Measurements from ENCODE around the gene CELSR1. TPM values are rescaled to one million over a fixed set of nuclear protein-coding genes. Genes with fewer than 3 reads are reported as not detected.

CELSR1 gene
- total and polyA plus RNA-seq, 7 donors = 0.09 to 0.39 (median 0.18) TPM

DNA sequence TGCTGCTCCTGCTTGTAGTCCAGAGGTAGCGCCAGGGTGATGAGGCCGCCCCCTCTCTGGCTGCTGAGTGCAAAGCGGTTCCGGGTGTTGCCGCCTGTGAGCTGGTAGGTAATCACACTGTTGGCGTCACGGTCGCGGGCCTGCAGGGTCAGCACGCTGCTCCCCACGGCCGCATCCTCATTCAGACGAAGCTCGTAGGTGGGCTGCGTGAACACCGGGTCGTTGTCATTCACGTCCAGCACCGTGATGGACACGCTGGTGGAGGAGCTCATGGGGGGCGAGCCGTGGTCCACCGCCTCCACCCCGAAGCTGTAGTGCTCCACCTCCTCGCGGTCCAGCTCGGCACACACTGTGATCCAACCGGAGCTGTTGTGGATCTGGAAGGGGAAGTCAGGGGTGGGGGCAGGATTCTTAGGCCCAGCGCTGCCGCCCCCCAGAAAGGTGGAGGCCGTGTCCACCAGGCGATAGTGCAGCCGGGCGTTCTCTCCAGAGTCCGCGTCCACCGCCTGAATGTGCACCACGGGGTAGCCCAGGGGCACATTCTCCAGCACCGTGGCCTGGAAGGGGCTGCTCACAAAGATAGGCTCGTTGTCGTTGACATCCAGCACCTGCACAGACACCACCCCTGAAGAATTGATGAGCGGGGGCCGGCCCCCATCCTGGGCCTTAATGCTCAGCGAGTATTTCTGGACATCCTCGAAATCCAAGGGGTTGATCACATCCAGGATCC, 2.4 kb downstream of the CELSR1 start:
- intact Hi-C loops (cut with DNase I) = no loop called here
- Histone ChIP-seq H3K4me1 (peaks cover 8% of the 10 kb centered on the region), H3K9me3 (no peaks in the 10 kb centered on the region), H3K4me3 (no peak overlapping the region), H3K27ac (no peak overlapping the region), H3K27me3 (ENCODE audit: insufficient read depth in 3 of 3, low read length in 2 of 3) (peaks cover 0 to 45% (median 29%) of the 10 kb centered on the region in 3 donors), H3K36me3 (ENCODE audit: insufficient read depth in 1 of 2, low read depth in 1 of 2) (no peaks in the 10 kb centered on the region)
- DNase-seq = no peak
- WGBS, 3 donors = 95% methylated on average over 45 of the region's 45 CpGs
- TF ChIP-seq, protein P1, sequence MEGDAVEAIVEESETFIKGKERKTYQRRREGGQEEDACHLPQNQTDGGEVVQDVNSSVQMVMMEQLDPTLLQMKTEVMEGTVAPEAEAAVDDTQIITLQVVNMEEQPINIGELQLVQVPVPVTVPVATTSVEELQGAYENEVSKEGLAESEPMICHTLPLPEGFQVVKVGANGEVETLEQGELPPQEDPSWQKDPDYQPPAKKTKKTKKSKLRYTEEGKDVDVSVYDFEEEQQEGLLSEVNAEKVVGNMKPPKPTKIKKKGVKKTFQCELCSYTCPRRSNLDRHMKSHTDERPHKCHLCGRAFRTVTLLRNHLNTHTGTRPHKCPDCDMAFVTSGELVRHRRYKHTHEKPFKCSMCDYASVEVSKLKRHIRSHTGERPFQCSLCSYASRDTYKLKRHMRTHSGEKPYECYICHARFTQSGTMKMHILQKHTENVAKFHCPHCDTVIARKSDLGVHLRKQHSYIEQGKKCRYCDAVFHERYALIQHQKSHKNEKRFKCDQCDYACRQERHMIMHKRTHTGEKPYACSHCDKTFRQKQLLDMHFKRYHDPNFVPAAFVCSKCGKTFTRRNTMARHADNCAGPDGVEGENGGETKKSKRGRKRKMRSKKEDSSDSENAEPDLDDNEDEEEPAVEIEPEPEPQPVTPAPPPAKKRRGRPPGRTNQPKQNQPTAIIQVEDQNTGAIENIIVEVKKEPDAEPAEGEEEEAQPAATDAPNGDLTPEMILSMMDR (IDR thresholded peaks at IDR 0.05) = no peak
- ATAC-seq = no peak

DNA sequence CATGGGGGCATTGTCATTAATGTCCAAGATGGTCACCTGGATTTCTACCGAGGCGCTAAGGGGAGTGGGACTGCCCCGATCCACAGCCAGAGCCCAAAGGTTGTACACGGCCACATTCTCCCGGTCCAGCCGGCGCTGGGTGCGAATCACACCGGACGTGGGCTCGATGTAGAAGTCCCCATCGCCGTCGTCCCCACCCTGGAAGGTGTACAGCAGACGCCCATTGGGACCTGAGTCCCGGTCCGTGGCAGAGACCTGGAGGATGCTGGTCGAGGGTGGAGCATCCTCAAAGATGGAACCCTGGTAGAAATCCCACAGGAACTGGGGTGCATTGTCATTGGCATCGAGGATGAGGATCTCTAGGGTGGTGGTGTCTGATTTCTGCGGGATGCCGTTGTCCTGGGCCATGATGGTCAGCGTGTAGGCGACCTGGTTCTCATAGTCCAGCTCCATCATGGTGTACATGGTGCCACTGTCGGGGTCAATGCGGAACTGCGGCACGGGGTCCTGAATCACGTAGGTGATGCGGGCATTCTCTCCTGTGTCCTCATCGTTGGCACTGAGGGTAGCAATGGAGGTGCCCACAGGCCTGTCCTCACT, 3.1 kb downstream of the CELSR1 start:
- ATAC-seq = no peak
- H3K4me3 ChIP-seq = no peak overlapping the region
- no peaks in the 10 kb centered on the region for H3K9me3 ChIP-seq
- TF ChIP-seq, protein P1 (IDR thresholded peaks at IDR 0.05) = no peak
- peaks cover 0 to 37% (median 29%) of the 10 kb centered on the region in 3 donors for H3K27me3 ChIP-seq (ENCODE audit: insufficient read depth in 3 of 3, low read length in 2 of 3)
- 97 to 98% (median 98%) methylated on average over 30 of the region's 30 CpGs for WGBS, 3 donors
- DNase-seq = no peak
- no peaks in the 10 kb centered on the region for H3K36me3 ChIP-seq (ENCODE audit: insufficient read depth in 1 of 2, low read depth in 1 of 2)
- H3K4me1 ChIP-seq = peaks cover 8% of the 10 kb centered on the region
- intact Hi-C loops (cut with DNase I) = no loop called here
- H3K27ac ChIP-seq = no peak overlapping the region

DNA sequence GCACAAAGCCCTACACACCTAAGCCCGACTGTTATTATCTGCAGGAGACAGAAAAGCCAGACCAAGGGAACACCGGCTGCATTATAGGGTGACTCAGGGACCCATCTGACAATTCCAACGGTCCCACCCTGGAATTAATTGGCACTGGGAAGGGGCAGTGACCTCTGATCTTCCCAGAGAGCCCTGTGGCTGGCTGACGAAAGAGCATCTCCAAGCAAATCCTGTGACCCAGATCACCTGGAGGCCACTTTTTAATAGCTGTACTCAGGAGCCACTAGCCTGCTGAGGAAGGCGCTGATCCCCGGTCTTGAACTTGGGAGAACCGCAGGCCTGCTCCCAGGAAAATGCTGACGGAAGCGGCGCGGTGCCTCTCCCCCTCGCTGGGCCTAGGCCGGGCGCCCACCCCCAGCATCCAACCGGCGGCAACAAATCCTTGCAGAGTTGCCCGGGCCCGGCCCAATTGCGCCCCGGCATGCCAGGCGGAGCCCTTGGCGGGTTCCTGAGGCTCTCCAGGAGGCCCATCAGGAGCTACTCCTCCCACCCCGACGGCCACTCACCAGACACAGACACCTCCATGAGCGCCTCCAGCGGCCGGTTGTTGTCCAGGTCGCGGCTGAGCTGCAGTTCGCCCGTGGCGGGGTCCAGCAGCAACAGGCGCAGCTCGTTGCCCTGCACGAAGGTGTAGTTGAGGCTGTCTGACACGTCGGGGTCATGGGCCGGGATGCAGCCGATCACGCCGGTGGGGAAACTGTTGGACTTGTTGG, 4.2 kb downstream of the CELSR1 start:
- Histone ChIP-seq H3K27ac (no peak overlapping the region), H3K4me3 (no peak overlapping the region), H3K9me3 (no peaks in the 10 kb centered on the region), H3K4me1 (peaks cover 6% of the 10 kb centered on the region), H3K36me3 (ENCODE audit: insufficient read depth in 1 of 2, low read depth in 1 of 2) (no peaks in the 10 kb centered on the region), H3K27me3 (ENCODE audit: insufficient read depth in 3 of 3, low read length in 2 of 3) (peaks cover 0 to 27% (median 20%) of the 10 kb centered on the region in 3 donors)
- ATAC-seq (no peak), DNase-seq (no peak)
- TF ChIP-seq, protein P1 (IDR thresholded peaks at IDR 0.05) = no peak
- intact Hi-C loops (cut with DNase I) = no loop called here
- 89% methylated on average over 41 of the region's 41 CpGs for WGBS, 3 donors

DNA sequence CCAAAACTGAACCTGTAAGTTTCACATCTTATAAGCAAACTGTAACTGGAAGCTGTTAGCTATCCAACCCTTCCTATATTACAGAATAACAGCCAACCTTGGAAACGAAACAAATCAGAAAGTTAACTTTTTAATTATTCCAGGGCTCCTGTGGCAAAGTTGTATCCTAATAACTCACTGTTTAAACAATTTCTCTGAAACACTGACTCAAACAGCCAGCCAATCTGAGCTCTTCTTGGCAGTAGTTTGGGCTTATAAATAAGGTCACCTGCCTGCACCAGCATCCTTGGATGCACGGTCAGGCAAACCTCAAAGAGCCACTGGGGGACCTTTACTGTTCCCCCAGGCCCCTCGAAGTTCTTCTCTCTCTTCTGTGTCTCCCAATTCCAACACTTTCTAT, 5.0 kb downstream of the CELSR1 start:
- 59 to 69% (median 66%) methylated on average over 3 of the region's 3 CpGs for whole genome bisulfite sequencing, 3 donors
- no peak for ATAC-seq

More for the DNA sequence above, 5.0 kb downstream of the CELSR1 start:
- H3K4me3 ChIP-seq = no peak overlapping the region
- no peaks in the 10 kb centered on the region for H3K9me3 ChIP-seq
- no peaks in the 10 kb centered on the region for H3K4me1 ChIP-seq
- intact Hi-C loops (cut with DNase I) = no loop called here
- H3K36me3 ChIP-seq (ENCODE audit: insufficient read depth in 1 of 2, low read depth in 1 of 2) = no peaks in the 10 kb centered on the region
- H3K27ac ChIP-seq = no peak overlapping the region
- DNase-seq = no peak
- peaks cover 0 to 19% (median 17%) of the 10 kb centered on the region in 3 donors for H3K27me3 ChIP-seq (ENCODE audit: insufficient read depth in 3 of 3, low read length in 2 of 3)
- TF ChIP-seq, protein P1 (IDR thresholded peaks at IDR 0.05) = no peak
